HG03103 (cell line): ENCODE results near the gene NADSYN1.
A peak's percentile ranks its signal among the peaks of the same experiment; 100 is the strongest.
"Not testable (repeated sequence)": the region's sequence is repeated elsewhere in the genome, so short reads cannot be mapped to it uniquely, and the experiment has no call there.

Source experiments
- ATAC-seq: cut with Tn5 transposase; IDR thresholded peaks from one replicate; pipeline ENCODE4 v1.9.1; 2021; ENCODE audit warnings: low read depth; ENCODE audit not compliant: unreplicated experiment

The NADSYN1 gene

DNA sequence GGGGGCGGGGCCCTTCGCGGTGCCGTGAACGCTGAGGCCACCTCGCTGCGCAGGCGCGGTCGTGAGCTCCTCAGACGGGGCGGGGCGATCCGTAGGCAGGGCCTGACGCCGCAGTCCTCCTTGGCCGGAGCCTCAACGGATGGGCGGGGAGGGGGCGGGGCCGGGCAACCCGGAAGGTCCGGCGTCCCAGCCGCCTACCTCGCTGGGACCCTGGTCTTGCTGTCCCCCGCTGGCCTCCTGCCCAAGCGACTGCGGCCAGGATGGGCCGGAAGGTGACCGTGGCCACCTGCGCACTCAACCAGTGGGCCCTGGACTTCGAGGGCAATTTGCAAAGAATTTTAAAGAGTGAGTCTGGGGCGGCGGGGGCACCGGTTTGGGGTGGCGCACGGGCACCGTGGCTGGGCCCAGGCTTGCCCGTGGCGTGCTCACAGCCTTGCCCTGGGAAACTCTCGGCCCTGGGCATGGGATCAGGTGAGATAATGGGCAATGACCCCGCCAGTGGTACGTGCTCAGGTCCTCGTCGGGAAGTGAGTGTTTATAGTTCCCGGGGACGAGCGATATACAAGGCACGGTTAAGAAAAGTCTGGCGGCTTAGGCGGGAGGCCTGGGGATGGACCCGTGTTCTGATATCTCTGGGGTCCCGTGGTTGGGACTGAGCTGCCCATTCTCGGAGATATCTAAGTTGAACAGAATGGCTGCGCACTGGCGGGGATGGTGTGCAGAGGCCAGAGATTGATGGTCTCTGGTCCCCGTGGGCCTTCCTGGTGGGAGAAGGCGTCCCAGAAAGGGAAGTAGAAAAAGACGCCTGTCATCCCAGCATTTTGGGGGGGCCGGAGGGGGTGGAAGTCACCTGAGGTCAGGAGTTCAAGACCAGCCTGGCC lies at the start of gene NADSYN1:
NADSYN1 (plus strand) TSS at position 167 of the 881 bp plus-strand sequence; CDS start at position 261, 94 bp downstream.
- peak; percentile 42 for ATAC-seq

DNA sequence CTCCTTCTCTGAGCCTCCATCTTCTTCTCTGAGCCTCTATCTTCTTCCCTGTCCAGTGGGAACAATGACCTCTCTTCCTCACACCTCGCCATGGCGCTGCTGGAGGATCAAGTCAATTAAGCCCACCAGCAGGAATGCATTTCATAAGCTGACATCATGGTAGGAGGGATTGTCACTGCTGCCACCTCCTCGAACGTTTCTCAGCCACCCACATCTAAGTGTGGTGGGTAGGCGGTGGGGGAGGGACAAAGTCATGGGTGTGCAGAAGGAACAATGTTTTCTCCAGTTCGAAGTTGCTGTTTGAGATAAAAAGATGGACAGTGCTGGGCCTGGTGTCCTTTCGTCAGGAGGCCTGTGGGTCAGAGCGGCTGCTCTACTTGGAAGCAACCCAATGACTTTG lies 48.8 kb upstream of the NADSYN1 start:
- ATAC-seq = no peak

DNA sequence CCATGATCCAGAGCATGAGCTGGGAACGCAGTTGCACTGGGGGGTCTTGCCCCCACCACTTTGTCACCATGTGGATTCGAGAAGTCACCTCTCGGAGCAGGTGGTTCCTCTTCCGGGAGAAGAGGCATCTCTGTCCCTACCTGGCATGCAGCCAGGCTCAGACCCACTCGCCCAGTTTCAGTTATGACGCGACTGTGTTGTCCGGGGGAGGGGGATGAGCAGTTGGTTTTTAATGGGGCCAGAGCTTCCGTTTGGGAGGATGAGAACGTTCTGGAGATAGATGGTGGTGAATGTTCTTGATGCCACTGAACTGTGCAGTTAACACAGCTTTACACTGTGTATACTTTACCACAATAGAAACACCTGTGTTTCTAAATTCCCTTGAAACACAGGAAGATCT lies 46.3 kb upstream of the NADSYN1 start:
- no peak for ATAC-seq

DNA sequence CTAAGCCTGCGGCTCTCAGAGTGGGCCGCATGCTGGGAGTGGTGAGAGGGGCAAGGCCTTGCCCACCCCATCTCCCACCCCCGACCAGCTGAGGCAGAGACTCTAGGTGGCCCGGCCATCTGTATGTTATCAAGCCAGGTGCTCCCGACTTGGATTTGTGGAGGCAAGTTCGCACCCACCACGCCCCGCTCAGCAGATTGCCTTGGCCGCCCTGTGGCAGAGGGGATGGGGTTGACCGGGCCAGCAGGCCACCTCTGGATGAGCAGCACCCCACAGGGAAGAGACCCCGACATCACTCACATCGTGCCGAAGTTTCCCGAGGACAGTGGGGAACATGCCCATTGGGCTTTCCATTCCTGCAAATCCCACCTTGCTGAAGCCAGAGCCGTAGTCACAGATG lies 45.6 kb upstream of the NADSYN1 start:
- no peak for ATAC-seq

DNA sequence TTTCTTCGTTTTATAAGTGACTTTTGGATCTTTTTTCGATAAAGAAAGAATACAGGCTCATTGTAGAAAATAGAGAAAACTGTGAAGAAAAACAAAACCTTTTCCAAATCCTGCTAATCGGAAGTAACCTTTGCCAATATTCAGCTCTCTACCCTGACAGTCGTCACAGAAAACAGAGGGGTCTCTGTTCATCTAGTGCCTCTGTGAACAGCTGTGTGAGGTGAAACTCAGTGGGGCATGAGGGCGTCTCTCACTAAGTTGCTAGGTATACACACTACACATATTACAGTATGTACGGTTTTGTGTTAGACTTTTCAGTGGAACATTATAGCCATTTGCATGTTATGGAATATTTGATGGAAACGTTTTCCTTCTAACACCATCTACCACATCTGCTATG lies 44.2 kb upstream of the NADSYN1 start:
- ATAC-seq = no peak

DNA sequence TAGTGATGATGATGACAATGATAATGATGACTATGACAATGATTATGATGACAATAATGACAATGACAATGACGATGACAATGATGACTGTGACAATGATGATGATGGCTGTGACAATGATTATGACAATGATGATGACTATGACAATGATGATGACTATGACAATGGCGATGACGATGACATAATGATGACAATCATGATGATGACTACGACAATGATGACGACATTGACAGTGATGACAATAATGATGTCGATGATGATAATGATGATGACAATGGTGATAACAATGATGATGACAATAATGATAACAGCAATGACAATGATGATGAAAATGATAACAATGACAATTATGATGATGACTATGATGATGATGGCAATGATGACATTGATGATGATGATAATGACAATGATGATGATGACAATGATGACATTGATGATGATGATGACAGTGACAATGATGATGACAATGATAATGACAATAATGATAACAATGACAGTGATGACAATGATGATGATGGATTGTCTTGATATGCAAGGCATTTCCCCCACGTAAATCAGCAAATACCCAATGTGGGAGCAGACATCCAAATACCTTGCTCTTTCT lies 42.5 kb upstream of the NADSYN1 start:
- ATAC-seq = no peak

DNA sequence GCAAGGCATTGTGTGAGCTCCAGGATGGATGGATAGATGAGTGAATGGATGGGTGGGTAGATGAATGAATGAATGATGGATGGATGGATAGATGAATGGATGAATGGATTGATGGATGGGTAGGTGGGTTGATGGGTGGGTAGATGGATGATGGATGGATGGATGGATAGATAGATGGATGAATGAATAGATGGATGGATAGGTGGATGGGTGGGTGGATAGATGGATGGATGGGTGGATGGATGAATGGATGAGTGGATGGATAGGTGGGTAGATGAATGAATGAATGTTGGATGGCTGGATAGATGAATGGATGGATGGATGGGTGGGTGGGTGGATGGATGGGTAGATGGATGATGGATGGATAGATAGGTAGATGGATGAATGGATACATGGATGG lies 38.4 kb upstream of the NADSYN1 start:
- no peak for ATAC-seq

DNA sequence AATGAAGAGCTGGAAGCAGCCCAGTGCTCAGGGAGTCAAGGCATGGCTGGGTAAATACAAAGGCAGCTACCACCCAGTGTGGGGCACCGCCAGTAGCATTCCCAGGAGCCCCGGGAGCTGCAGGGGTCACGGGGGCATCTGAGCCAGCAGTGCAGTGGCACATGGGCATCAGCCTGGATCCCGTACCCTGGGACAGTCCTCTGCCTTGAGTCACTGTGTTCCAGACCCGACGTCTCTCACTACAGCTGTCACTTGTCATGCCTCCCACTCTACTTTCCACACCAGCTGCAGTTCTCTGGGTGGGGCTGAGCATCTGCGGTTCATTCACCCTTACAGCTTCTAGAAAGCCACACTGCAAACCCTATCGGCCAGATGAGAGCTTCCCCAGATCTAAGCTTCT lies 34.4 kb upstream of the NADSYN1 start:
- ATAC-seq = no peak

DNA sequence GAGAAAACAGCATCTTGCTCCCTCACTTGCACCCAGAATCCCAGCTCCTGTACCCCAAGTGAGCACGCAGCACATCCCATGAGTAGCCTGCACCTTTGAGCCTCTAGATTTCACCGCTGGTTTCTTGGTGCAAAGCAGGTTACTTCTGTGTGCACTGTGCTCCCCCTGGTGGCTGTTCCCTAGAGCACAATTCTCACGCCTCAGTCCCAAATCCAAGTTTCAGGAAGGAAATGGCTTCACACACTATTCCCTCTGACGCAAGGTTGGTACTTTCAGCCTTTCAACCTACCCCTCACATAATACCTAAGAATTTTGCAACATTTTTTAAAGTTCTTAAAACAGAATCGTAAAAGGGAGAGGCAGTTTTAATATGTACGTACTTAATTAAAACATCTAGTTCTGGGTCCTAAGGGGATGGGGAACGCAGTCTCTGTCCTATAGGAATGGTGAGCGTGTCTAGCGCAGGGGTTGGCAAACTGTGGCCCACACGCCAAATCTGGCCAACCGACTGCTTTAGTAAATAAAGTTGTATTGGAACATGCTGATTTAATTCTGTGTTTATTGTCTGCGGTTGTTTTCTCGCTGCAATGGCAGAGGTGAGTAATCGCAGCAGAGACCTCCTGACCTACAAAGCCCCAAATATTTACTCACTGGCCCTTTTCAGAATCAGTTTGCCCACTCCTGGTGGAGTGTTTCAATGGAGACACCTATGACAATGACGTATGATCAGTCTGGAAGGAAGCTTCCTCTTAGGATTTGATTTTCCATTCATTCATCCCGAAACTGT lies 32.4 kb upstream of the NADSYN1 start:
- no peak for ATAC-seq

DNA sequence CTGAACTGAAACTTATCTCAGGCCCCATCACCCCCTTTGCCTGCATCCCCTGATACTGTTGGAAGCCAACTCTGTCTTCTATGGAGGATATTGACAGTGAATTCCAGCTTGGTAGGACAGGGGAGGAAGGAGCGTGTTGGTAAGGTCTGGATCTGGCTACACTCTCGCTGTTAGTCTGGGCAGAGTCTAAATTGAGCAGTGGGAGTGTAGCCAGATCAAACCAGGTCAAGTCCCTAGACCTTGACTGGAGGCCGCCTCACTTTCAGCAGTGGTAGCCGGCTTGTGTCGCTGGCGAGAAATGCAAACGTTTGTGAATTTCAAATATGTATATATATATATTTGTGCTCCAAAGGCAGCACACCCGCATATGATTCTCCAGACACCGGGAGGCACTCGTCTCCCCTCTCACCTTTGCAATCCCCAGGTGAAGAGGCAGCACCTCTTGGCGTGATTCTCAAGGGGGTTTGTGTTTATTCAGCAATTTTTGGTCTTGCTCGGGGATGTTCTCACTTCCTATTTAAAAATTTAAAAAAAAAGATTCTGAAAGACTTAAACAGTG lies 31.5 kb upstream of the NADSYN1 start:
- ATAC-seq = no peak

DNA sequence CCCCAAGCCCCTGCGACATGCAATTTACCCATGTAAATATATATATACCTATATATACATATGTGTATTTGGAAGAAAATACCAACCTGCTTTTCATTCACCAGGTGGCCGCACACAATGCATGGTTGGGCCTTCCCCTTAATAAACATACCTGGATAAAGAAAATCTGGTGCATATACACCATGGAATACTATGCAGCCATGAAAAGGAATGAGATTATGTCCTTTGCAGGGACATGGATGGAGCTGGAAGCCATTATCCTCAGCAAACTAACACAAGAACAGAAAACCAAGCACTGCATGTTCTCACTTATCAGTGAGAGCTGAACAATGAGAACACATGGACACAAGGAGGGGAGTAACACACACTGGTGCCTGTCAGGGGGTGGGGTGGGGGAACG lies 30.7 kb upstream of the NADSYN1 start:
- ATAC-seq = not testable (repeated sequence)

DNA sequence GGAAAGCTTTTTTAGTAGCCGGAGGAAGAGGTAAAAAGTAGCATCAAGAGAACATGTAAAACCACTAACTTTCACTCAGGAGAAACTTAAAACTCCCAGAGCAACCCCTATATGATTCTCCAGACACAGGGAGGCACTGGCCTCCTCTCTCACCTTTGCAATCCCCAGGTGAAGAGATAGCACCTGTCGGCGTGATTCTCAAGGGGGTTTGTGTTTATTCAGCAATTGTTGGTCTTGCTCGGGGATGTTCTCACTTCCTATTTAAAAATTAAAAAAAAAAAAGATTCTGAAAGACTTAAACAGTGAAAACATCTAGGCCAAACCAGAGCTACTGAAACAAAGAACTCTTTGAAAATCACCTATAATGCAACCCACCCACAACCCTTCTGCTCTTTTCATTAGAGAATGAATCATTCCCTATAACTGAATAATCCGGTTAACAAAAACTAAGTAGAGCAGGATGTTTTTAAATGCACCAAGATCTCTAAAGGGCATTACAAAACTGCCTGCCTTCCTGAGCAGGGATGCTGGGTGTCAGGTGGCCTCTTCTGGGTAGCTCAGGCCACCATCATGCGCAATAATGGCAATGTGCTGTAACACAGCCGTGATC lies 29.7 kb upstream of the NADSYN1 start:
- no peak for ATAC-seq

DNA sequence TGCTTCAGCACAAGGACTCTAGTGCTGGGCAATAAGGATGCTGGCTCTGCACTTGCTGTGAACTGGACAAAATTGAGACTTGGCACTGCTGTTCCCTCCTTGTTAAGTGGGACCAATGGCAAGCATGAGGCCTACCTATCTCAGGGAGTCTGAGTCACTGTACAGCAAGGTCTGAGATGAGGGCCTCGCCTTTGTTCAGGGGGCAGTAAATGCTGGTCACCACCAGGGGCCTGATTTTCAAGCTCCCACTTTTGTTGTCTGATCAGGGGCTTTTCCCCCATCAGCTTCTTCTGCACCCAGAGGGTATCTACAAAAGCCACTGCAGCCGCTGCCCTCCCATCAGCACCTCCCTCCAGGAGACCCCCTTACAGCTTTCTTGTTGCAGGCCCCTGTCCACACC lies 27.6 kb upstream of the NADSYN1 start:
- no peak for ATAC-seq

DNA sequence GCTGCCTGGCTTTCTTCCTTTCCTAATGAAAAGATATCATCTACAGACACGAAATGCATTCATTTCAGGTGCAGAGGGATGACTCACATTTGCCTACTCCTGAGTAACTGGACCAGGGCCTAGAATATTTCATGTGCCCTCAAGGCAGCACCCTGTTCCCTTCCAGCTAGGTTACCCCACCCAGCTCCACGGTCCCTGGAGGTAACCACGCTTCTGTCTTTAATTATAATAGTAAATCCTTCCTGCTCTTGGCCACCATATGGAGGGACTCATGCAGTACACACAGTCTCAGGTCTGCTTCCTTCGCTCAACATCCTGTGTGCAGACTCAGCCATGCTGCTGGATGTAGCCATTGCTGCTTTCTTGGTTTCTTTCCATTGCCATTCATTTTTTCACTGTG lies 27.1 kb upstream of the NADSYN1 start:
- no peak for ATAC-seq

DNA sequence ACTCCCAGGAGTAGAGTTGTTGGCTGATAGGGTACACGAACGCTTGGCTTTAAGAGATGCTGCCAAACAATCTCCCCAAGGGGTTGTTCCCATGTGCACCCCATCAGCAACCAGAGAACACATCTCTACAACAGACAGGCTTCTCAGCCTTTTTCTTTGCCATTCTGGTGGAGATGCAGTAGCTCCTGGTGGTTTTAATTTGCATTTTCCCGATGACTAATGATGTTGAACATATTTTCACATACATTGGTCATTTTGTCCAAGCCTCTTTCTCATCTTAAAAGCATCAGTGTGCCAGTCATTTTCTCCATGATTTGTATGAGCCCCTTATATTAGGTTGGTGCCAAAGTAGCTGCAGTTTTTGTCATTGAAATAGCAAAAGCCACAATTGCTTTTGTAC lies 26.6 kb upstream of the NADSYN1 start:
- no peak for ATAC-seq

DNA sequence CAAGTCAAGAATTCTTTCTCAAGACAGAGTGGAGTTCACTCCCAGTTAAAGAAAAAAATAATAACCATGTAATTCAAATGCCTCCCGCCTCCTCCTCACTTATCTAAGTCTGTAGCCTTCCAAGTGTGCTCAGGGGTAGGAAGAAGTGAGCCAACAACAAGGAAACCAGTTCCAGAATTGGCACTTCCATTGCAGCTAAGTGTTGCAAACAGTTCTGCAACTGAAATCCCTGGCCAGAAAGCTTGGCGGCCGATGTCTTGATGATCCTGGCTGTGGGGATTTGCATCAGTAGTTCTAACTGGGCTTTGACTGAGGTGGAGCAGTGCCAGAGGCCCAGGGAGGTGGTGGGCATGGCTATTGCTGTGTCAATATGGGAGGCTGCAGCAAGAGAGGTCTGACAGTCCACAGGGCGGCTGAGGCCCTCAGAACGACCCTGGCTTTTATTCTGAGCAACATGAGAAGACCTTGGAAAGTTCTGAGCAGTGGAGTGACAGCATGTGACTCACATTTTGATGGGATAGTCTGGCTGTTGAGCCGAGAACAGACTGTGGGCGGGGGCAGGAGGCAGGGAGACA lies 24.1 kb upstream of the NADSYN1 start:
- no peak for ATAC-seq

DNA sequence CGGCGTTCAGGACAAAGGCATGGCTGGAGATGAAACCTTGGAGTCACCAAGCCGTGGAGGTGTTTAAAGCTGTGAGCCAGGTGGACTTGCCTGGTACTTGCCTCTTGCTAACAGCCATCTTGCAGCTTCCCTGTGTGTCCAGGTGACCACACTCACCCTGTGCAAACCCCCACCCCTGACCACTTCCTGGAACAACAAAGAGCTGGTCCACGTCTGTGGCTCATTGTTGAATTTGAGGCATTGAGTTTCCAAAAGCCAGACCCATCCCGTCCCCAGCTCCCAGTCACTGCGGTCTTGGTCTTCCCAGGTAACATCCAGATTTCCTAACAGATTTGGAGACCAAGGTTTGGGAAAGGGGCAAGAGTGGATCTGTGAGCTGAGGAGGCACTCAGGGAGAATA lies 23.3 kb upstream of the NADSYN1 start:
- ATAC-seq = no peak

DNA sequence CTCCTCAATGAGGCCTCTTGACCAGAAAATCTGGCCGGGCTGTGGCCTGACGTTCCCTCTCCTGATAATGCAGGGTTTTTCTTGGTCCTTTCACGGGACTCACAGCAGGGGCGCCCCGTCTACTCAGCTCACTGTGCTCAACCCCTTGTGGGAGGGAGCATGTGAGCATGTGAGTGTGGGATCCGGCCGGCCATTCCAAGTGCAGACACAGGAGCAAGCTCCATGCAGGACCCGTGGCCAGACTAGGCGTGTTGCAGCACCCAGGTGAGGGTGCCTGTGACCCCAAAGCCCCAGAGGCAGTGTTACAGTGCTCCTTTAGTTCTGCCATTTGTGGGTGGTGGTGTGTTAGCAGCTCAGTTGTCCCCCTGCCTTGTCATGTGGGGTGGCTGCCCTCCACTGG lies 22.8 kb upstream of the NADSYN1 start:
- no peak for ATAC-seq

DNA sequence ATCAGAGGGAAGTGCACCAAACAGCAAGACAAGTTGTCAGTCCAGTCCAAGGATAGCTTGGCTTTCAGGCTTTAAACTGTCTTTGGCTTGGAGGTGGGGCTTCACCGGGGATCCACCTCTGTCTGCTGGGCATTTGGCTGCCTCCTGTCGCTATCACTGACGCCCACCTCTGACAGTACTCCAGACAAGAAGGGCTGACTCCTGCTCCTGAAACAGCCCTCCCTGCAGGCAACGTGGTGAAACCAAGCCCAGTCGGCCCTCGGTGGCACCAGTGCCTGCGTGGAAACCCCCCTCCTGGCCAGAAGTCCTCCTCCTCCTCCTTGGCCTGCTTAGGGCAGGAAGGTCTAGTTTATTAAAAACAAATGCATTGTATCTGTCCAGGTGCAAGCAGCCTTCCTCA lies 21.7 kb upstream of the NADSYN1 start:
- no peak for ATAC-seq
